ENCODE data around the gene ADAMTS14.

Gene ADAMTS14

DNA sequence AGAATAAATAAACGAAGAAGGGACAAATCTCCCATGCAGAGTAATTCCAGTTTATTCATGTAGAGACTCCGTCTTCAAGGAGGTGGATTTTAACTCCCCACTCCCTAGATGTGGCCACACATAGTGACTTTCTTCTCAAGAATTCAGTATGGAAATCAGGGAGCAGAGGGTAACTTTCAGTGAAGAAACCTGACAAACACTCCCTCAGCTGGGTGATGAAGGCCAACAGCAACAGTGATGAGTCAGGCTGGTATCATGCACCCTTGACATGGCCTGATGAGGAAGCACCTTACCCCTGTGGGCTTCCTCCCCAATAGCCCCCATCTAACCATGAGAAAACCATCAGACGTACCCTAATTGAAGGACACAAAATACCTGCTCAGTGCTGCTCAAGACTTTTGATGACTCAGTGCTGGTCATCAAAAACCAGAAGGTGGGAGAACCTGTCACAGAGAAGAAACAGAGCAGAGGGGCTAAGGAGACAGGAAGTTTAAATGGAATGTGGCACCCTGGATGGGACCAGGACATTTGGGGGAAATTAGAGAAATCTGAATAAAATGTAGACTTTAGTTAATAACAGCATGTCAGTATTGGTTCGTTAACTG is 50.6 kb downstream of the ADAMTS14 start:
- DNase-seq (ENCODE audit: extremely low read depth in 1 of 2, low read depth in 1 of 2) = no peak

DNA sequence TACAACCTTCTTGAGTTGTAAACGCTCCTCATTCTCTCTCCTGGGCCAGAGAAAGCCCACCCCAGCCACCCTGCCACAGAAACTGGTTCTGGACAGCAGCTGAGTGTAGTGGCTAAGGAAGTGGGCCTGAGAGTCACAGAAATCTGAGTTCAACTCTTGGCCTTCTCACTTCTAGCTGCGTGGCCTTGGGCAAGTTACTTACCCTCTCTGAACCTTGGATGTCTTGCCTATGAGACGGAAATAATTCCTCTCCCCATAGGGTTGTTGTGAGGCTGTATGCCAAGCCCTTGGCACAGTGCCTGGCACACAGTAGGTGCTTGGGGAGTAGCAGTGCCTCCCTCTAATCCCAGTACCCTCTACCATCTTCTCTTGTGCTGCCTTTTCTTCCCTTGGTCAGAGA is 51.5 kb downstream of the ADAMTS14 start:
- no peak for DNase-seq (ENCODE audit: extremely low read depth in 1 of 2, low read depth in 1 of 2)

- no peak for DNase-seq (ENCODE audit: extremely low read depth in 1 of 2, low read depth in 1 of 2)
Observed at GRCh38 chr10:70726909-70727495, 54.7 kb downstream of the ADAMTS14 start.

DNA sequence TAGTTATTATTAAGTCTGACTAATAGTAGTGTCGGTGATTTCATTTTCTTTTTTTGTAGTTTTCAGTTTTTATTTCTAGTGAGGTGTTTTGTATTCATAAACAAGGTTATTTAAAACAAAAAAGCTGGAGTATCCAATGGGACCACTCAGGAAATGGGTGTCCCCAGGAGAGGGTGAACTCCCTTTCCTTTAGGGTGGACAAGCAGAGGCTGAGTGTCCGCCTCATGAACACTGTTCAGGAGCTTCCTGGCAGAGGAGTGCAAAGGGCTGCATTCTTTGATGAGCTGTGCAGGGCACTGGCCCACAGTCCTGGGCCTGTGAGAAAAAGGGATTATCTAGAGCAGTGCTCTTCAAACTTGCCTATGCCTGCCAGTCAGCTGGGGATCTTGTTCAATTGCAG is 56.0 kb downstream of the ADAMTS14 start:
- DNase-seq (ENCODE audit: extremely low read depth in 1 of 2, low read depth in 1 of 2) = no peak

DNA sequence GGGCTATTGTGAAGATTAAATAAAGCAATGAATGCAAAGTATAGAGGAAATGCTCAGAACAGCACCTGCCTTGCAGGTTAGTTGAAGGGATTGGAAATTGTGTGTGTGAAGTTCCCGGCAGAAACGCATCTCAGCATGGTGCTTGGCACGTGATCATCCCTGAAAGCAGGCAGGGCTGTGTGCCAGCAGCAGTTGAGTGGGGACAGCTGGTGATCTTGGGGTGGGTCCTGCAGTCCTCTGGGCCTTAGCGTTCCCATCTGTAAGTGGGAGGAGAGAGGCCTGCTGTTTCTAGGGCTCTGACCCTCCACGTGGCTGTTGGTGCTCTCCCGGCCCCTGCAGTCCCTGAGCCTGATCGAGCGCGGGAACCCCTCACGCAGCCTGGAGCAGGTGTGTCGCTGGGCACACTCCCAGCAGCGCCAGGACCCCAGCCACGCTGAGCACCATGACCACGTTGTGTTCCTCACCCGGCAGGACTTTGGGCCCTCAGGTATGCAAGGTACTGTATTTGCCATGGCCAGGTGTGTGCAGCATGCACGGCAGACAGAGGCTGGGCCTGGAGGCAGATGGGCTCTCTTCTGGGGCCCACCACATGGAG is 57.6 kb downstream of the ADAMTS14 start:
- no peak for DNase-seq (ENCODE audit: extremely low read depth in 1 of 2, low read depth in 1 of 2)

GRCh38 chr10:70730955-70731354 is 58.6 kb downstream of the ADAMTS14 start:
- DNase-seq (ENCODE audit: extremely low read depth in 1 of 2, low read depth in 1 of 2) = no peak

GRCh38 chr10:70732569-70732968 is 60.3 kb downstream of the ADAMTS14 start:
- DNase-seq (ENCODE audit: extremely low read depth in 1 of 2, low read depth in 1 of 2) = no peak

DNA sequence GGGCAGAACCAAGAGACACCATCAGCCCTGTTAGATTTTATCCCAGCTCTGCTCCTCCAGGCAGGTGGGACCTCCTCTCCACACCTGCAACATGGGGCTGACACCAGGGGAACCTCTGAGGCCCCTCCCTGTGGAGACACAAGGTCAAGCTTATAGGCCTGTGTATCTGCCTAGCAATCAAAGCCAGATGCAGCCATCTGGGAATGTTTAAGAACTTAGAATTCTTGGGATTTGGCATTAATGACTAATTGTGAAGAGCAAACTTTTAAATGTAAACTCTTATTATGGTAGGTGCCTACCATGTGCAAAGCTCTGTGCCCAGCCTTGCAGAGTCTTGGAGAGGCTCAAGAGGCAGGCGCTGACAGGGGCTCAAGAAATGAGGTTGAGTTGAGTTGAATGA is 60.7 kb downstream of the ADAMTS14 start:
- no peak for DNase-seq (ENCODE audit: extremely low read depth in 1 of 2, low read depth in 1 of 2)

DNA sequence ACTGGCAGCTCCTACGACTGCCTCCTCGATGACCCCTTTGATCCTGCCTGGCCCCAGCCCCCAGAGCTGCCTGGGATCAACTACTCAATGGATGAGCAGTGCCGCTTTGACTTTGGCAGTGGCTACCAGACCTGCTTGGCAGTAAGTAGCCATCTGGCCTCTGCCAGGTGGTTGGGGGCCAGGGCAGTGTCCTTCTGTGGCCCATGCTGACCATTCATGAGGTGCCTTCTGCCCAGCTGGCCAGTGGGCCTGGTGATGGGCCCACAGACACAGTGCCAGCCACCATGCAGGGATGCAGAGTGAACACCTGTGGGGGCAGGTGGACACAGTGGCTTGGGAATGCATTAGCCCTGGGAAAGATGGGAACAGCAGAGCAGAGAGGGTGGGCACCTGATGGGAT is 62.9 kb downstream of the ADAMTS14 start:
- DNase-seq (ENCODE audit: extremely low read depth in 1 of 2, low read depth in 1 of 2) = no peak

GRCh38 chr10:70736525-70736924 is 64.2 kb downstream of the ADAMTS14 start:
- DNase-seq (ENCODE audit: extremely low read depth in 1 of 2, low read depth in 1 of 2) = no peak

DNA sequence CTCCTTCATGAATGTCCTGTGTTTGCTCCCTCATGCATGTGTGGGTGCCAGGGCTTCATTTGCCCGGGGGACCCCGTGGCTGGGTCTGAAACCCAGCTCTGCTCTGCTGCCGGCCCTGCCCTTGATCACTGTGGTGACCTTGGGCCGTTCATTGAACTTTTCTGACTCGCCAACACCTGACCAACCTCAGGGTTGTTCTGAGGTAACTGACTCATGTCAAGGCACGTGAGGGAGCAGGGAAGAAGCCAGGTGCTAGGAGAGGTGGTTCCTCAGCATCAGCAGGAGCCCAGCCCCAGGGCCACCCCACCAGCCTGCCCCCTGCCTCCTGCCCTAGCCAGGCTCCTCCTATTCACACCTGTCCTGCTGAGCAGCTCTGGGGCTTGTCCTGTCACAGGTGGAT is 64.9 kb downstream of the ADAMTS14 start:
- DNase-seq (ENCODE audit: extremely low read depth in 1 of 2, low read depth in 1 of 2) = no peak

DNA sequence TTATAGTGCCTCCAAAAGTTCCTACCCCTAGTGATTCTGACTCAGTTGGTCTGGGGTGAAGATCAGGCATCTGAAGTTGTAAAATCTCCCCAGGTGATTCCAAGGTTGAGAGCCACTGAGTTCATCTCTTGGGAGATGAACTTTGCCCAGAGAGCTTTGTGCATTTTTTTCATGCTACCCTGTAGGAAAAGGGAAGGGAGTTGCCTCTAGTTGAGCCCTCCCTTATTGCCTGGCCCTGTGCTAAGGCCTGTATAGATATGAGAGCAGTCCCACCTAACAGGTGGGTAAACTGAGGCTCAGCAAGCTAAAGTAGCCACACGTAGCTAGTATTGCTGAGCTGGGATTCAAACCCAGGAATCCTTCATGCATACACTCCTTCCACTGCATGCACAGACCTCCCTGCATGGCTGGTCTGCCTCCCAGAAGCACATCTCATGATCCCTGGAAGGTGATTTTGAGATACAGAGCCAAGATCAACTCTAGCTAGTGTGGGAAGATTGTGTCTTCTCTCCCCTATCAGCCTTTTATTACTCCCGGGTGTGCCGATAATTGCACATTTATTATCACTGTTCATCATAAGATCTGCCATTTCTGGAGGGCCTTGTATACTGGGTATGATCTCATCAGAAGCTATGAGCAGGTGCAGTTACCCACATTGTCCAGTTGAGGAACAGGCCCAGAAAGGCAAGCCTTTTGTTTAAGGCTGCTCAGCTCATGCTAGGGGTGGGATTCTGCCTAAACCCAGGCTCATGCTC is 65.9 kb downstream of the ADAMTS14 start:
- no peak for DNase-seq (ENCODE audit: extremely low read depth in 1 of 2, low read depth in 1 of 2)

DNA sequence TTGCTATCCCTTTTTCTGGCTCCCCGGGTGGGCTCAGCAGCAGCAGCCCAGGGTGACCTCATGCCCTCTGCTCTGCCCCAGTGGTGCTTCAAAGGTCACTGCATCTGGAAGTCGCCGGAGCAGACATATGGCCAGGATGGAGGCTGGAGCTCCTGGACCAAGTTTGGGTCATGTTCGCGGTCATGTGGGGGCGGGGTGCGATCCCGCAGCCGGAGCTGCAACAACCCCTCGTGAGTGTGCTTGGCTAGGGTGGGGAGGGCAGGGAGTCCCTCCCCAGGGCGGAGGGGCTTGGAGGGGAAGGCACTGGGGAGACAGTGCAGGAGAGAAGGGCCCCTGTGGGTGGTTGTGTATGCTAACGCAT is 66.4 kb downstream of the ADAMTS14 start:
- no peak for DNase-seq (ENCODE audit: extremely low read depth in 1 of 2, low read depth in 1 of 2)

- no peak for DNase-seq (ENCODE audit: extremely low read depth in 1 of 2, low read depth in 1 of 2)
Observed at GRCh38 chr10:70740406-70741288, 68.3 kb downstream of the ADAMTS14 start.

DNA sequence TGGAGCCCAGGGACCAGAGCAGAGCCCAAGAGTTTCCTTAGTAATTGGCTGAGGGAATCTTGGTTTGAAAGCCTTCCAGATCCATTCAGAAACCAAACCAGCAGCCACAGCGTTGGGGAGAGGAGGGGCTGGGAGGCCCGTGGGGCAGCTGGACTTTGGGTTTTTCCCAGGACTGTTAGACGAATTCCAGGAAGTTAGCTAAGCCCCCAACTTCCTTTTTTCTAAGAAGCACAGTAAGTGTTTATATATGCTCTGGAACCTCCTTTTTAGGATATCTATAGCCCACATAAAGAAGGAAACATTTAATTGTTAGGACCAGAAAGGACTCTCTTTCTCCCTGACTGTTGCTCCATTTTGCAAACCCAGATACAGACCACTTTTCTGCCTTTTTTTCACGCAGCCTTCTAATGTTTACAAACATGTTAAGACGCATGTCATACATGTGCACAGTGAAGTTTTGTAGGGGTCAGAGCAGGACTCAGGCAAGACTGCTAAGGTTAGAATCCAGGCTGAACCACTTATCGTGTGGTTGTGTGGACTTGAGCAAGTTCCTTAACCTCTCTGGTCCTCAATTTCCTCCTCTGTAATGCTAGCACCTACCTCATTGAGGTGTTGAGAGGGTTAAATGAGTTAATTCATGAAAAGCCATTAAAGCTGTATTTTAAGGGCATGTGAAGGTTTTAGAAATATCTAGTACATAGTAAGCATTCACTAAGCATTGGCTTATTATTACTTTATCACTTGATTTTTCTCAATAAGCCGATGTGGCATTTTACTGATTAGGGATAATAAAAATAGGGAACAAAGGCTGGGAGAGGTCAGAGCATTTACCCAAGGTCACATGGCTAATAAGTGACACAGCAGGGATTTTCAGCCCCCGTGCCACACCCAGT is 70.5 kb downstream of the ADAMTS14 start:
- DNase-seq (ENCODE audit: extremely low read depth in 1 of 2, low read depth in 1 of 2) = no peak

- no peak for DNase-seq (ENCODE audit: extremely low read depth in 1 of 2, low read depth in 1 of 2)
Observed at GRCh38 chr10:70743430-70743788, 71.1 kb downstream of the ADAMTS14 start.

DNA sequence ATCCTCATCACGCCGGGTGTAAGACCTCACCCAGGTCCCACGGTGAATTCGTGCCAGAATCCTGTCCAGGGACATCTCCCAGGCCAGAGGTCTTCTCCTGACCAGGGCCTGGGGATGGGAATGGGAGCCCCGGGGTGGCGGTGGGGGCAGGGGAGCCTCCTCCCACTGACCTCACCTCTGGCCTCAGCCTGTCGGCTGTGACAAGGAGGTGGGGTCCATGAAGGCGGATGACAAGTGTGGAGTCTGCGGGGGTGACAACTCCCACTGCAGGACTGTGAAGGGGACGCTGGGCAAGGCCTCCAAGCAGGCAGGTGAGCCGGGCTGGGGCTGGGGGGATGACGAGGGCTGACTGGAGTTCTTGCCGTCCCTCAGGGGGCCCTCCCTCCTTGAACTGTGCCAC is 71.6 kb downstream of the ADAMTS14 start:
- no peak for DNase-seq (ENCODE audit: extremely low read depth in 1 of 2, low read depth in 1 of 2)

DNA sequence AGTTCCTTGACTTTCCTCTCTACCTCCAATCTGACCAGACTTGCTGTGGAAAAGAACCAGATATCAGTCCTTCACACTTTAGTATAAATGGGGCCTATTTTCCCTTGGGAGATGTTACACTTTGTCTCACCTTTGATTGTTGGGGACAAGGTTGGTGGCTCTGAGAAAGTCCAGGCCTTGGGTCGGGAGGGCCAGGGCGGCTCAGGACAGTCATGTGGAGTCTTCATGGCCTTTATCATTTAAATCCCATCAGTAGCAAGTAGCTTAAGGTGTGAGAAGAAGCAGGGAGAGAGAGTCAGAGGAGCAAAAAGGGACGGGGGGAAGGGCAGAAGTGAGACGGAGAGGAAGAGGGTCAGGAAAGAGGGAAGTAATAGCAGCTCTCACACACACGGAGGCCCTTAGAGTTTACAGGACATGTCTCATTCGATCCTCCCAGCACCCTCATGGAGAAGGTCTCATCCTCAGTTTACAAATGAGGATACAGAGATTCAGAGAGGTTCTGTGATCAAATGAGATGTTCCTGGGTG is 72.4 kb downstream of the ADAMTS14 start:
- DNase-seq (ENCODE audit: extremely low read depth in 1 of 2, low read depth in 1 of 2) = no peak

DNA sequence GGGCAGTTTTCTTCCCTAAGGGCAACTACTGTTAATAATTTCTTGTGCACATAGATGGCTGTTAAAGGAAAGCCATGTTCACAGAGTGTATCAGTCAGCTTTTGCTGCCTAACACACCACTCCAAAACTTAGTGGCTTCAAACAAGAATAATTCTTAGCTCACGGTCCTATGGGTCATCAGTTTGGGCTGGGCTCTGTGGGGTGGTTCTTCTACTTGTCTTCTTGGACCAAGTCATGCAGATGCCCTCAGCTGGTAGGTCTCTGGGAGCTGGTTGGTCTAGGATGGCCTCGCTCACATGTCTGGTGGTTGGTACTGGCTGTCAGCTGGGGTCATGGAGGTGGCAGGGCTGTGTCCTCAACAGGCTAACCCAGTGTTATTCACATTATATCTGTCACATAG is 73.2 kb downstream of the ADAMTS14 start:
- no peak for DNase-seq (ENCODE audit: extremely low read depth in 1 of 2, low read depth in 1 of 2)

Measured in stimulated activated CD8-positive, alpha-beta memory T cell treated with anti-CD3 and anti-CD28 coated beads, Interleukin-7, amount 100 ng/mL, for 48 hours (primary cell).